Measurements from ENCODE around the gene RAB11FIP4. TPM values are rescaled to one million over a fixed set of nuclear protein-coding genes. Genes with fewer than 3 reads are reported as not detected.

The RAB11FIP4 gene
- total and polyA plus RNA-seq, 2 donors (not counting 1 experiment from before 2014, with no cell fraction given), result 17.0 to 70.5 TPM

- no peak overlapping the region for H2AFZ ChIP-seq (ENCODE audit: insufficient read depth, low read depth, low read length, poor library complexity, severe bottlenecking)
- no peaks in the 10 kb centered on the region for H3K36me3 ChIP-seq (replicated peaks in 1 of 2; ENCODE audit: control extremely low read depth in 1 of 2, control insufficient read depth in 1 of 2, extremely low read depth in 1 of 2, insufficient read depth in 2 of 2, low read length in 1 of 2)
- Mint-ChIP-seq H3K27me3 (no peaks in the 10 kb centered on the region), H3K4me3 (no peak overlapping the region), H3K9me3 (ENCODE audit: insufficient read depth) (no peaks in the 10 kb centered on the region), H3K27ac (no peak overlapping the region), H3K4me1 (peaks cover 15% of the 10 kb centered on the region)
- 90% methylated on average over 2 of the region's 3 CpGs for WGBS (ENCODE audit: insufficient coverage)
- H3K4me2 ChIP-seq (replicated peaks; ENCODE audit: low read depth, low read length, poor library complexity, severe bottlenecking), result no peak overlapping the region
- ChIA-PET POLR2A (no interaction called here), CTCF (interaction anchor here (3.0 kb wide), 1 partner anchor 262 kb away, joined by 10 read pairs; no protein-coding TSS in a partner anchor)
- no peak overlapping the region for H3K9ac ChIP-seq (ENCODE audit: low read length)
- H3K4me3 ChIP-seq (ENCODE audit: control extremely low read depth in 1 of 5, extremely low read depth in 1 of 5, insufficient read depth in 1 of 5, low read depth in 2 of 5, low read length in 4 of 5), result no peak overlapping the region
- peaks cover 0 to 3% (median 0%) of the 10 kb centered on the region in 3 donors for H3K9me3 ChIP-seq (ENCODE audit: control extremely low read depth in 1 of 3, control insufficient read depth in 2 of 3, insufficient read depth in 1 of 3, low read length in 2 of 3)
- DNase-seq, result no peak
- no peak for TF ChIP-seq EZH2 (IDR thresholded peaks at IDR 0.05; ENCODE audit: borderline replicate concordance, insufficient read depth, low read depth, low read length, poor library complexity, severe bottlenecking)
- TF ChIP-seq, protein P1, sequence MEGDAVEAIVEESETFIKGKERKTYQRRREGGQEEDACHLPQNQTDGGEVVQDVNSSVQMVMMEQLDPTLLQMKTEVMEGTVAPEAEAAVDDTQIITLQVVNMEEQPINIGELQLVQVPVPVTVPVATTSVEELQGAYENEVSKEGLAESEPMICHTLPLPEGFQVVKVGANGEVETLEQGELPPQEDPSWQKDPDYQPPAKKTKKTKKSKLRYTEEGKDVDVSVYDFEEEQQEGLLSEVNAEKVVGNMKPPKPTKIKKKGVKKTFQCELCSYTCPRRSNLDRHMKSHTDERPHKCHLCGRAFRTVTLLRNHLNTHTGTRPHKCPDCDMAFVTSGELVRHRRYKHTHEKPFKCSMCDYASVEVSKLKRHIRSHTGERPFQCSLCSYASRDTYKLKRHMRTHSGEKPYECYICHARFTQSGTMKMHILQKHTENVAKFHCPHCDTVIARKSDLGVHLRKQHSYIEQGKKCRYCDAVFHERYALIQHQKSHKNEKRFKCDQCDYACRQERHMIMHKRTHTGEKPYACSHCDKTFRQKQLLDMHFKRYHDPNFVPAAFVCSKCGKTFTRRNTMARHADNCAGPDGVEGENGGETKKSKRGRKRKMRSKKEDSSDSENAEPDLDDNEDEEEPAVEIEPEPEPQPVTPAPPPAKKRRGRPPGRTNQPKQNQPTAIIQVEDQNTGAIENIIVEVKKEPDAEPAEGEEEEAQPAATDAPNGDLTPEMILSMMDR (IDR thresholded peaks at IDR 0.05), result no peak
- no peaks in the 10 kb centered on the region for H3K79me2 ChIP-seq (ENCODE audit: control insufficient read depth, insufficient read depth, low read length)
- ATAC-seq (ENCODE audit: low read depth), result no peak
- H3K4me1 ChIP-seq (ENCODE audit: control insufficient read depth in 2 of 2, insufficient read depth in 2 of 2, low read length in 2 of 2), result peaks cover 10 to 16% of the 10 kb centered on the region in 2 donors
- no peaks in the 10 kb centered on the region for H4K20me1 ChIP-seq (ENCODE audit: control insufficient read depth, insufficient read depth, low read length, poor library complexity, severe bottlenecking)
- intact Hi-C loops (cut with micrococcal nuclease), result no loop called here
- no peaks in the 10 kb centered on the region for H3K27me3 ChIP-seq (replicated peaks in 1 of 4; ENCODE audit: control extremely low read depth in 1 of 4, control insufficient read depth in 3 of 4, insufficient read depth in 4 of 4, low read length in 3 of 4)
- no peak overlapping the region for H3K27ac ChIP-seq (ENCODE audit: low read length in 2 of 2)
These were observed 188.8 kb downstream of the RAB11FIP4 start for GRCh38 chr17:31580316-31580705.

DNA sequence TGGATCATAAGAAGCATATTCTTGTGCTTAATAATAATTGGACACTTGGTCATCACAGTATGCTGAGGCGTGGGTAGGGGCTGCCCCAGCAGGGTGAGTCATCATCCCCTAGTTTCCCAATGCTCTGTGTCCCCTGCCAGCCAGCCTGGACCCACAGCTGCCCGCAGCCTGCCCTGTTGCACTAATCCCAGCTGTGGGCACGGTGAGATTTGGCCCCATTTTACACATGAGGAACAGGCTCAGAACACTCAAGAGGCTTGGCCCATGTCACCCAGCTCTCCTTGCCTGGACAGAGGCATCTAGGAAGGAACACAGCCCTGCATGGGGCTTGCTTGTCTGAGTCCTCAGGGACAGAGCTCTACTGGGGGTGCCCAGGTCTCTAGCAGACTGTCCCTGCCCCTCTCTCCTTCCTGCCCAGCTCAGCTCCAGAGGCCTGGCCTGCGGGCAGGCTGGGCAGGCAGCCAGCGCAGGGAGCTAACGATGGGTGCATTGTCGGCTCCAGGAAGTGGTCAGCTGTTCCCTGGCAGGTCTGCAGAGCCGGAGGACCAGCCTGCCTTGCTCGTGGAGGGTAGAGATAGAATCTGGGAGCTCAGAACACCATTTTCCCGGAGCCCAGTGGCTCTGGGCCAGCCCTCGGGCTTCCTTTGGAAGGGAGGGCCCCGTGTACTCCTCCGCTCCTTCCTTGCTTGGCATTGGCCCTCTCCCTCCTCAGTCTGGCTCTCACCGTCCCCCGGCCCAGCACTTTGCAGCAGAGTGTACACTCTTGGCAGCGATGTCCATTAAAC, 189.4 kb downstream of the RAB11FIP4 start:
- ATAC-seq (ENCODE audit: low read depth) (no peak), DNase-seq (no peak)
- Histone ChIP-seq H3K9ac (ENCODE audit: low read length) (no peak overlapping the region), H3K4me3 (ENCODE audit: control extremely low read depth in 1 of 5, extremely low read depth in 1 of 5, insufficient read depth in 1 of 5, low read depth in 2 of 5, low read length in 4 of 5) (no peak overlapping the region), H3K4me2 (replicated peaks; ENCODE audit: low read depth, low read length, poor library complexity, severe bottlenecking) (no peak overlapping the region), H3K27me3 (replicated peaks in 1 of 4; ENCODE audit: control extremely low read depth in 1 of 4, control insufficient read depth in 3 of 4, insufficient read depth in 4 of 4, low read length in 3 of 4) (no peaks in the 10 kb centered on the region), H3K4me1 (ENCODE audit: control insufficient read depth in 2 of 2, insufficient read depth in 2 of 2, low read length in 2 of 2) (peaks cover 10 to 16% of the 10 kb centered on the region in 2 donors), H3K36me3 (replicated peaks in 1 of 2; ENCODE audit: control extremely low read depth in 1 of 2, control insufficient read depth in 1 of 2, extremely low read depth in 1 of 2, insufficient read depth in 2 of 2, low read length in 1 of 2) (no peaks in the 10 kb centered on the region), H4K20me1 (ENCODE audit: control insufficient read depth, insufficient read depth, low read length, poor library complexity, severe bottlenecking) (no peaks in the 10 kb centered on the region), H3K9me3 (ENCODE audit: control extremely low read depth in 1 of 3, control insufficient read depth in 2 of 3, insufficient read depth in 1 of 3, low read length in 2 of 3) (peaks cover 0 to 3% (median 0%) of the 10 kb centered on the region in 3 donors), H2AFZ (ENCODE audit: insufficient read depth, low read depth, low read length, poor library complexity, severe bottlenecking) (no peak overlapping the region), H3K79me2 (ENCODE audit: control insufficient read depth, insufficient read depth, low read length) (no peaks in the 10 kb centered on the region), H3K27ac (ENCODE audit: low read length in 2 of 2) (no peak overlapping the region)
- Mint-ChIP-seq H3K27me3 (no peaks in the 10 kb centered on the region), H3K4me1 (peaks cover 15% of the 10 kb centered on the region), H3K27ac (peak overlapping the region; percentile 12), H3K9me3 (ENCODE audit: insufficient read depth) (no peaks in the 10 kb centered on the region), H3K4me3 (no peak overlapping the region)
- TF ChIP-seq EZH2 (IDR thresholded peaks at IDR 0.05; ENCODE audit: borderline replicate concordance, insufficient read depth, low read depth, low read length, poor library complexity, severe bottlenecking), result no peak
- TF ChIP-seq, protein P1 (IDR thresholded peaks at IDR 0.05), result no peak
- intact Hi-C loops (cut with micrococcal nuclease), result no loop called here
- ChIA-PET CTCF (interaction anchor here (0.6 to 3.0 kb wide), 2 partner anchors 19 to 262 kb away, joined by 3 to 10 read pairs; no protein-coding TSS in a partner anchor), POLR2A (interaction anchor here (0.7 to 1.2 kb wide), 2 partner anchors 20 to 209 kb away, joined by 4 read pairs; no protein-coding TSS in a partner anchor)
- WGBS (ENCODE audit: insufficient coverage), result 57% methylated on average over 15 of the region's 16 CpGs
